ENCODE data around the gene SAMD4B.
A peak's percentile ranks its signal among the peaks of the same experiment; 100 is the strongest.

The SAMD4B gene

GRCh38 chr19:39410017-39410830 lies 68.0 kb downstream of the SAMD4B start:
- peak in 2 of 4 experiments; percentile 51 to 61 for DNase-seq

- DNase-seq: no peak
These were observed 68.5 kb downstream of the SAMD4B start for GRCh38 chr19:39410831-39411080.

GRCh38 chr19:39411081-39411831 lies 69.0 kb downstream of the SAMD4B start:
- no peak for DNase-seq

- peak; percentile 86 to 91 (median 88) for DNase-seq
These were observed 69.5 kb downstream of the SAMD4B start for GRCh38 chr19:39411832-39412099.

GRCh38 chr19:39412100-39412866 lies 70.1 kb downstream of the SAMD4B start, which contains the start of gene PLEKHG2:
Gene PLEKHG2 (plus strand): TSS chr19:39412669. CDS start chr19:39414087, 1,418 bp downstream.
- DNase-seq: peak; percentile 98 to 99 (median 98)

GRCh38 chr19:39412867-39413271 lies 70.6 kb downstream of the SAMD4B start:
- peak in 1 of 4 experiments; percentile 35 for DNase-seq

GRCh38 chr19:39413272-39413910 lies 71.2 kb downstream of the SAMD4B start:
- peak in 1 of 4 experiments; percentile 35 for DNase-seq

GRCh38 chr19:39413911-39414608 lies 71.8 kb downstream of the SAMD4B start:
- no peak for DNase-seq

GRCh38 chr19:39415111-39416046 lies 73.2 kb downstream of the SAMD4B start:
- peak in 1 of 4 experiments; percentile 11 for DNase-seq

GRCh38 chr19:39416152-39417120 lies 74.2 kb downstream of the SAMD4B start:
- no peak for DNase-seq

- DNase-seq: no peak
These were observed 75.4 kb downstream of the SAMD4B start for GRCh38 chr19:39417463-39418181.

GRCh38 chr19:39419003-39419402 lies 76.8 kb downstream of the SAMD4B start:
- no peak for DNase-seq

- DNase-seq: no peak
These were observed 78.5 kb downstream of the SAMD4B start for GRCh38 chr19:39420769-39421168.

- no peak for DNase-seq
These were observed 79.8 kb downstream of the SAMD4B start for GRCh38 chr19:39422020-39422419.

- DNase-seq: no peak
These were observed 81.3 kb downstream of the SAMD4B start for GRCh38 chr19:39423258-39424086.

- DNase-seq: no peak
These were observed 82.7 kb downstream of the SAMD4B start for GRCh38 chr19:39424934-39425333.

GRCh38 chr19:39425744-39426143 lies 83.5 kb downstream of the SAMD4B start:
- DNase-seq: no peak

GRCh38 chr19:39426170-39426569 lies 83.9 kb downstream of the SAMD4B start:
- no peak for DNase-seq

Measured in activated naive CD4-positive, alpha-beta T cell (primary cell).